IMR-90 (cell line): ENCODE measurements around the gene CRIP1. TPM values are rescaled to one million over a fixed set of nuclear protein-coding genes. Genes with fewer than 3 reads are reported as not detected.

ENCODE experiments used
- ATAC-seq: fragments of 200-7000 bp; cut with Tn5 transposase; 2 replicates; pipeline ENCODE4 v1.9.1; 2020; ENCODE audit warnings: low read depth, mild to moderate bottlenecking, moderate library complexity
- BruUV-seq: library from RNA; stranded (reverse); fragments of 400-500 nt; replicated peaks from 2 replicates; lab custom pipeline; 2021; lab: Mats Ljungman, UMichigan
- CTCF ChIA-PET: fragments of 300-600 bp; formaldehyde crosslinking; extraction: SDS; loops from one replicate; lab custom pipeline; 2021; ENCODE audit warnings: antibody characterized with exemption; lab: Yijun Ruan, JAX
- POLR2A ChIA-PET: fragments of 300-600 bp; sonication (Branson Sonifier 250); formaldehyde crosslinking; loops from one replicate; lab custom pipeline; 2022; ENCODE audit warnings: antibody characterized with exemption; ENCODE audit not compliant: unreplicated experiment; lab: Charles Lee
- DNase-seq: peaks from one replicate; pipeline ENCODE4 v3.0.0; 2013
- H2AFZ ChIP-seq: replicated peaks from 2 replicates; pipeline ENCODE3; 2013; ENCODE audit warnings: low read length, mild to moderate bottlenecking; ENCODE audit not compliant: poor library complexity
- H2AK5ac ChIP-seq: 2 replicates; pipeline ENCODE4 v1.6.1; 2013; ENCODE audit warnings: low read depth, low read length, inconsistent platforms
- H2AK9ac ChIP-seq: replicated peaks from 2 replicates; pipeline ENCODE3; 2013; ENCODE audit warnings: mild to moderate bottlenecking, low read depth, low read length, moderate library complexity; ENCODE audit not compliant: poor library complexity
- H2BK120ac ChIP-seq: 2 replicates; pipeline ENCODE4 v1.6.1; 2013; ENCODE audit warnings: low read depth, low read length, inconsistent platforms
- H2BK15ac ChIP-seq: 3 replicates; pipeline ENCODE4 v1.6.1; 2013; ENCODE audit warnings: low read depth, low read length, inconsistent platforms
- H2BK20ac ChIP-seq: 2 replicates; pipeline ENCODE4 v1.6.1; 2013; ENCODE audit warnings: low read depth, mild to moderate bottlenecking, inconsistent platforms, low read length, moderate library complexity
- H2BK5ac ChIP-seq: 2 replicates; pipeline ENCODE4 v1.6.1; 2013; ENCODE audit warnings: mild to moderate bottlenecking, low read depth, low read length, inconsistent platforms; ENCODE audit not compliant: poor library complexity, severe bottlenecking
- H3K14ac ChIP-seq: replicated peaks from 2 replicates; pipeline ENCODE4 v1.6.1; 2013; ENCODE audit warnings: low read depth, low read length, inconsistent platforms
- H3K18ac ChIP-seq: 2 replicates; pipeline ENCODE4 v1.6.1; 2013; ENCODE audit warnings: low read depth, low read length, control low read depth
- H3K23ac ChIP-seq: 2 replicates; pipeline ENCODE4 v1.6.1; 2013; ENCODE audit warnings: low read depth, low read length, inconsistent platforms
- H3K27ac ChIP-seq: 2 replicates; pipeline ENCODE4 v1.5.1; 2013; ENCODE audit warnings: mild to moderate bottlenecking, control low read depth, low read length; ENCODE audit not compliant: insufficient read depth
- H3K27me3 ChIP-seq: 2 replicates; pipeline ENCODE4 v1.6.1; 2013; ENCODE audit warnings: low read length; ENCODE audit not compliant: control insufficient read depth, insufficient read depth
- H3K36me3 ChIP-seq: 2 replicates; pipeline ENCODE4 v1.6.1; 2013; ENCODE audit warnings: low read length, mixed read lengths; ENCODE audit not compliant: control insufficient read depth, insufficient read depth
- H3K4ac ChIP-seq: 2 replicates; pipeline ENCODE4 v1.6.1; 2013; ENCODE audit warnings: low read depth, low read length, inconsistent platforms
- H3K4me1 ChIP-seq: 2 replicates; pipeline ENCODE4 v1.6.1; 2013; ENCODE audit warnings: low read length, mixed read lengths; ENCODE audit not compliant: control insufficient read depth, insufficient read depth
- H3K4me2 ChIP-seq: 2 replicates; pipeline ENCODE4 v1.6.1; 2013; ENCODE audit warnings: low read depth, mild to moderate bottlenecking, control low read depth, low read length, moderate library complexity
- H3K4me3 ChIP-seq: 2 replicates; pipeline ENCODE4 v1.5.1; 2013; ENCODE audit warnings: low read depth, mild to moderate bottlenecking, control low read depth, low read length, moderate library complexity; ENCODE audit not compliant: insufficient read depth
- H3K56ac ChIP-seq: 2 replicates; pipeline ENCODE4 v1.6.1; 2013; ENCODE audit warnings: low read length, inconsistent platforms; ENCODE audit not compliant: insufficient read depth; ENCODE audit errors: extremely low read depth
- H3K79me1 ChIP-seq, 2 experiments: 2 replicates each; pipeline ENCODE4 v1.6.1; 2013; ENCODE audit warnings: low read length in 2 of 2, inconsistent platforms in 1 of 2, low read depth in 1 of 2
- H3K9ac ChIP-seq: 2 replicates; pipeline ENCODE4 v1.6.1; 2013; ENCODE audit warnings: low read depth, low read length, control low read depth
- H3K9me1 ChIP-seq: 2 replicates; pipeline ENCODE4 v1.6.1; 2013; ENCODE audit warnings: low read length, inconsistent platforms; ENCODE audit not compliant: insufficient read depth
- H3K9me3 ChIP-seq: 2 replicates; pipeline ENCODE4 v1.6.1; 2013; ENCODE audit warnings: low read length; ENCODE audit not compliant: control insufficient read depth, insufficient read depth
- H4K20me1 ChIP-seq: 2 replicates; pipeline ENCODE4 v1.6.1; 2013; ENCODE audit warnings: low read length, inconsistent platforms; ENCODE audit not compliant: insufficient read depth
- H4K5ac ChIP-seq: 2 replicates; pipeline ENCODE4 v1.6.1; 2013; ENCODE audit warnings: mild to moderate bottlenecking, low read depth, low read length, control low read depth
- H4K8ac ChIP-seq, 2 experiments: 2 replicates each; pipeline ENCODE4 v1.6.1; 2013; ENCODE audit warnings: low read depth in 2 of 2, low read length in 2 of 2, control low read depth in 1 of 2, inconsistent platforms in 1 of 2
- H4K91ac ChIP-seq: 2 replicates; pipeline ENCODE4 v1.6.1; 2013; ENCODE audit warnings: low read depth, low read length, inconsistent platforms; ENCODE audit not compliant: insufficient read depth
- SMC3 ChIP-seq: fragments of 150-350 bp; IDR thresholded peaks from 2 replicates; pipeline ENCODE4 v1.6.1; 2016; ENCODE audit warnings: low read depth, mild to moderate bottlenecking, antibody characterized with exemption, low read length, moderate library complexity
- WGBS, 2 experiments: methylation state at CpG; one replicate each; pipeline versions ENCODE4 v1.1.5 to v1.1.7; 2013; ENCODE audit warnings: missing lambda C conversion rate in 2 of 2; ENCODE audit not compliant: insufficient read length in 1 of 2; ENCODE audit errors: extremely low coverage in 2 of 2; 5-methylcytosine and 5-hydroxymethylcytosine counted together
- dilution Hi-C: fragments of 300-500 bp; cut with HindIII; formaldehyde crosslinking; loops from one replicate; pipeline ENCODE4 v1.14.3; 2018; ENCODE audit warnings: low sequenced_read_pairs; ENCODE audit not compliant: unreplicated experiment
- in situ Hi-C: fragments of 300-500 bp; cut with MboI; formaldehyde crosslinking; loops from 3 replicates; pipeline ENCODE4 v1.14.3; 2019; ENCODE audit warnings: low sequenced_read_pairs, inconsistent platforms, mixed read lengths
- intact Hi-C: fragments of 100-400 bp; cut with micrococcal nuclease; formaldehyde crosslinking; loops from 2 replicates; pipeline ENCODE4 v1.10.0; 2022
- polyA plus RNA-seq, 3 experiments: library from polyadenylated mRNA; depleted of rRNA; stranded (reverse); fragments of >200 nt; gene quantifications; 2 replicates each; pipeline ENCODE4 v1.2.3, GENCODE V29; 2012; ENCODE audit warnings: low replicate concordance in 1 of 3
- total RNA-seq: library from RNA; depleted of rRNA; stranded (reverse); fragments of >200 nt; gene quantifications from 2 replicates; pipeline ENCODE4 v1.2.3, GENCODE V29; 2012

Gene CRIP1
- total and polyA plus RNA-seq, 2 of the 4 experiments (the other 2 are of a cell fraction), result 0.21 TPM; not detected in 1

DNA sequence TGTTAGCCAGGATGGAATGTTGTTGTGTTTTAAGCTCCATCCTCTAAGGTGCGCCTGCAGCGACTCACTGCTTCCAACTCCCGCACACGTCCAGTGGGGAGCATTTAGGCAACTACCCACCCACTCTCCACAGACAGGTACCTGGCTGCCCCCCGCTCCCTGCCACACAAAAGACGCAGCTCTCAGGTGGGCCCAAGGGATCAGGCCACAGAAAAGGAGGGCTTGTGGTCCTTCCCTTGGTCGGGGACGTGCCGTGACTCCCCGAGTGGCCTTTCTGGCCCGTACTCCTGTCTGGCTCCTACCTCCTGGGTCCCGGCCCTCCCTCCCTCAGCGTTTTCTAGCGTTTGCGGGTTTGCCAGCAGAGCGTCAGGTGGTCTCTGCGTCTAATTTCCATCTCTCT is 20.6 kb downstream of the CRIP1 start:
- Histone ChIP-seq H3K79me1 (no peaks in the 10 kb centered on the region), H3K9me1 (no peaks in the 10 kb centered on the region), H4K8ac (no peak overlapping the region), H3K4me2 (no peak overlapping the region), H3K23ac (no peak overlapping the region), H2BK15ac (no peak overlapping the region), H2AK9ac (no peak overlapping the region), H4K91ac (no peak overlapping the region), H2BK120ac (no peak overlapping the region), H3K4me3 (no peak overlapping the region), H3K27ac (no peak overlapping the region), H2BK20ac (no peak overlapping the region), H4K5ac (no peak overlapping the region), H3K27me3 (peaks cover 17% of the 10 kb centered on the region), H3K4ac (no peak overlapping the region), H3K9ac (no peak overlapping the region), H3K56ac (no peak overlapping the region), H3K18ac (no peak overlapping the region), H3K14ac (no peak overlapping the region), H2AK5ac (no peak overlapping the region), H3K4me1 (no peaks in the 10 kb centered on the region), H2BK5ac (no peak overlapping the region), H2AFZ (no peak overlapping the region), H3K9me3 (no peaks in the 10 kb centered on the region), H4K20me1 (no peaks in the 10 kb centered on the region), H3K36me3 (no peaks in the 10 kb centered on the region)
- dilution Hi-C loops, result no loop called here
- no peak for ATAC-seq
- WGBS, 2 experiments, result 55% methylated on average over 12 of the region's 17 CpGs; no CpG with 5 or more reads in 1 of the 2 experiments
- in situ Hi-C loops, result no loop called here
- no TSS peak for BruUV-seq
- CTCF ChIA-PET, result no interaction called here
- DNase-seq, result no peak
- POLR2A ChIA-PET, result no interaction called here
- intact Hi-C loops, result no loop called here
- TF ChIP-seq SMC3, result no peak
